Measurements from ENCODE around the gene MPV17L.
A peak's percentile ranks its signal among the peaks of the same experiment; 100 is the strongest.
"Not testable (repeated sequence)": the region's sequence is repeated elsewhere in the genome, so short reads cannot be mapped to it uniquely, and the experiment has no call there.

DNA sequence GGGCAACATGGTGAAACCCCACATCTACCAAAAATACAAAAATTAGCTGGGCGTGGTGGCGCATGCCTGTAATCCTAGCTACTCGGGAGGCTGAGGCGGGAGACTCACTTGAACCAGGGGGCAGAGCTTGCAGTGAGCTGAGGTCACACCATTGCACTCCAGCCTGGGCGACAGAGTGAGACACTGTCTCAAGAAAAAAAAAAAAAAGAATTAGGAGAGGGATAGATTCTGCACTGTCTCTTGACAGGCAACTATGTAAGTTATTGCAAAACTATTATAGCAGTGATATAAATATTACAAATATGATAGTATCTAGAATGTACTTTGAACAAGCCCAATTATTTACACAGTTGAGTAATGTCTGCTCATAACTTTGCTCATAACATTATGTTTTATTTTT is 46.6 kb downstream of the MPV17L start:
- not testable (repeated sequence) for TF ChIP-seq PHF8 (IDR thresholded peaks at IDR 0.05; ENCODE audit: borderline replicate concordance, low read depth); CTCF (IDR thresholded peaks at IDR 0.05); MAZ (IDR thresholded peaks at IDR 0.05; ENCODE audit: borderline replicate concordance, low read depth, low read length); POLR2A (IDR thresholded peaks at IDR 0.05; ENCODE audit: low read length); CHD2 (IDR thresholded peaks at IDR 0.05; ENCODE audit: low read length, partially characterized antibody); NR3C1 (IDR thresholded peaks at IDR 0.05); PBX3 (IDR thresholded peaks at IDR 0.05); POLR2AphosphoS2 (conservative IDR thresholded peaks at IDR 0.05; ENCODE audit: low read length)
- TF ChIP-seq JUNB (IDR thresholded peaks at IDR 0.05) (peak; percentile 82), JUN (IDR thresholded peaks at IDR 0.05) (0 out of 5 replicates have a peak, but pooled peaks of 1 of the 2 experiments have one; percentile 13), CEBPB (IDR thresholded peaks at IDR 0.05) (peak; percentile 81 to 86; a peak in 3 of 4 replicates), GATA3 (IDR thresholded peaks at IDR 0.05; ENCODE audit: borderline replicate concordance) (peak; percentile 79), RAD21 (conservative IDR thresholded peaks at IDR 0.05 in 1 of 2, IDR thresholded peaks at IDR 0.05 in 1 of 2) (peak in 1 of 2 experiments; percentile 33; a peak in 2 of 5 replicates)
- TF ChIP-seq, protein P1, sequence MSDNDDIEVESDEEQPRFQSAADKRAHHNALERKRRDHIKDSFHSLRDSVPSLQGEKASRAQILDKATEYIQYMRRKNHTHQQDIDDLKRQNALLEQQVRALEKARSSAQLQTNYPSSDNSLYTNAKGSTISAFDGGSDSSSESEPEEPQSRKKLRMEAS (IDR thresholded peaks at IDR 0.05): not testable (repeated sequence)

All from A549 (cell line).